ENCODE results near the gene CCDC30. TPM values are rescaled to one million over a fixed set of nuclear protein-coding genes. Genes with fewer than 3 reads are reported as not detected.
A peak's percentile ranks its signal among the peaks of the same experiment; 100 is the strongest.

CCDC30 gene
- total RNA-seq (10 to 100 TPM in 1 of 7 donors, 1 to 10 TPM in 6; 5.2 to 11.7 (median 7.2) TPM), polyA plus RNA-seq (1 to 10 TPM; 3.8 to 4.3 TPM)
- long read RNA-seq, donor 1, partial matches to known transcripts = 3 of 22 reads
- long read RNA-seq, donor 1, other reads (novel, unspliced or antisense) = 19 of 22 reads
- long read RNA-seq, donor 2 = 0 reads
- long read RNA-seq, donor 3, partial matches to known transcripts = 0 of 6 reads
- long read RNA-seq, donor 3, other reads (novel, unspliced or antisense) = 6 of 6 reads

DNA sequence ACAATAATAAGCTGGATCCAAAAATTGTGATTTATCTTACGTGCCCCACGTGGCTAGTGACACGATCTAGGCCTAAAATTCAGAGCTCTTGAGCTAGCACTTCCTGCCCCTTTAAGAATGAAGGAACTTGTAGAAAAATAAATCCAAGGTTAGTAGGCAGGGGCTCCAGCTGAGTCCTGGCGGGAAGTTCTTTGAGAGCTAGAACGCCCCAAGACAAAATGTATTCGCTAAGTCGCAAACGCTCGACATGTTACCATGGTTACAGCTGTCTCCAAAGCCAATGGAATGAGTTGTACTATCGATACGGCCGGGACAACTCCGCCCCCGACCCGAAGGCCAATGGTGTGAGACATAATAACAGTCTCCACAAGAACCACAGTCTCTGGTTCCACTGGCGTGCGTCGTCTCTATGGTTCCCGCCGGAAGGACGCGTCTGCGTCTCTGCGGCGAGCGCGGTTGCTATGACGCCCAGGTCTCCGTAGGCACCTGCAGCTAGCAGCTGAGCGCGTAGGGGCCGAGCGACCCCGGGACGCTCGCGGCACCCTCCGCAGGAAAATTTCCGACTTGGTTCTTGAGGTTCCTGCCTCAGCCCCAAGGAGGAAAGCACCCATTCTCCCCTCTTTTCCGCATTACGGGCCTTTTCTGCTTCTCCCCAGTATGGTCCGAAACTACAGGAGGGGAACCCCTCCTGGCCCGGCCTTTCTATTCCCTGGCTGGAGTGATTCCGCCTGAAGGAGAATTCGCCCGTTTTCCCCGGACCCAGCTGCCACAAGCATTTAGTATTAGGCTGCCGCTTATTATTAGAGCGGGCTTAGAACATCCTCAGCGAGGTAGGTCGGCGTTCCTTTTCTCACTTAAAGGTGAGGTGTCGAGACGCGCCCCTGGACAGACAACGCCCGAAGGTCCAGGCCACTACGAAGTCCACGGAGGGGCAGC is at the start of gene CCDC30:
Gene CCDC30 (plus strand): TSS at position 459 of the 936 bp plus-strand sequence. CDS start 17,266 bp downstream, outside the sequence.
- H3K27me3 ChIP-seq = no peaks in the 10 kb centered on the region
- peaks cover 5% of the 10 kb centered on the region for H3K4me1 ChIP-seq (ENCODE audit: insufficient read depth)
- H3K36me3 ChIP-seq = no peaks in the 10 kb centered on the region
- H3K27ac ChIP-seq = no peak within 1 kb of the TSS
- TF ChIP-seq, protein P1, sequence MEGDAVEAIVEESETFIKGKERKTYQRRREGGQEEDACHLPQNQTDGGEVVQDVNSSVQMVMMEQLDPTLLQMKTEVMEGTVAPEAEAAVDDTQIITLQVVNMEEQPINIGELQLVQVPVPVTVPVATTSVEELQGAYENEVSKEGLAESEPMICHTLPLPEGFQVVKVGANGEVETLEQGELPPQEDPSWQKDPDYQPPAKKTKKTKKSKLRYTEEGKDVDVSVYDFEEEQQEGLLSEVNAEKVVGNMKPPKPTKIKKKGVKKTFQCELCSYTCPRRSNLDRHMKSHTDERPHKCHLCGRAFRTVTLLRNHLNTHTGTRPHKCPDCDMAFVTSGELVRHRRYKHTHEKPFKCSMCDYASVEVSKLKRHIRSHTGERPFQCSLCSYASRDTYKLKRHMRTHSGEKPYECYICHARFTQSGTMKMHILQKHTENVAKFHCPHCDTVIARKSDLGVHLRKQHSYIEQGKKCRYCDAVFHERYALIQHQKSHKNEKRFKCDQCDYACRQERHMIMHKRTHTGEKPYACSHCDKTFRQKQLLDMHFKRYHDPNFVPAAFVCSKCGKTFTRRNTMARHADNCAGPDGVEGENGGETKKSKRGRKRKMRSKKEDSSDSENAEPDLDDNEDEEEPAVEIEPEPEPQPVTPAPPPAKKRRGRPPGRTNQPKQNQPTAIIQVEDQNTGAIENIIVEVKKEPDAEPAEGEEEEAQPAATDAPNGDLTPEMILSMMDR (IDR thresholded peaks at IDR 0.05) = no peak
- no peak for TF ChIP-seq POLR2A (IDR thresholded peaks at IDR 0.05)
- no peak for TF ChIP-seq EP300 (IDR thresholded peaks at IDR 0.05)
- WGBS, 3 donors = 0 to 1% (median 0%) methylated on average over 57 to 59 of the region's 59 CpGs
- H3K4me3 ChIP-seq = peak within 1 kb of the TSS; percentile 56
- no peaks in the 10 kb centered on the region for H3K9me3 ChIP-seq
- intact Hi-C loops (cut with DNase I) = no loop called here
- peak; percentile 92 to 96 (median 95) for DNase-seq

DNA sequence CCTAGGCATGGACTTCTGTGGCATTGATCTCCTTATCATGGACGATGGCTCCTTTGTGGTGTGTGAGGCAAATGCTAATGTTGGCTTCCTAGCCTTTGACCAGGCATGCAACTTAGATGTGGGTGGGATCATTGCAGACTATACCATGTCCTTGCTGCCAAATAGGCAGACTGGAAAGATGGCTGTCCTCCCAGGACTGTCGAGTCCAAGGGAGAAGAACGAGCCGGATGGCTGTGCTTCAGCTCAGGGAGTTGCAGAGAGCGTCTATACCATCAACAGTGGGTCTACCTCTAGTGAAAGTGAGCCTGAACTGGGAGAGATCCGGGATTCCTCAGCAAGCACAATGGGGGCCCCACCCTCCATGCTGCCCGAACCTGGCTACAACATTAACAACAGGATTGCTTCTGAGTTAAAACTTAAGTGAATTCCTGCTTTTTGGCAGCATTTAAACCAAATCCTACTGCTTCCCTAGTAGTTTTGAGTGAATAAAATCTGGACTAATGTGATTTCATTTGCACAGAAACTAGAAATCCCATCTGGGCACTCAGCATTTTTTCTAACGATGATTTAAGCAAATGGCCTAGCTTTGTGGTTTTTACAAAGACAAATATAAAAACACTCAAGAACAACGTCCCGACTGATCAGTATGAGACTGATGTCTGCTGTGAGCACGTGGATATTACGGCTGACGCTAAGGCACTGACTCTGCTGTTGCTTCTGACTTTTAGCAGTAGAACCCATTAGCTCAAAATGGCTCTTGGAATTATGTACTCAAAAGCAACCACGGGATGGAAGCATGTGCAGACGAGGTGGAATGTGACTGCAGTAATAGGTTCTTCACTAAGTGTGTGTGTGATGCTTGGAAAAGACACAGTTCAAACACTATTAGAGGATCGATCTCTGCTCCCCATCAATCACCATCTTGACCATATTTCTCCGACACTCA is 48.3 kb upstream of the CCDC30 start:
- Histone ChIP-seq H3K27me3 (no peaks in the 10 kb centered on the region), H3K9me3 (no peaks in the 10 kb centered on the region), H3K27ac (no peak overlapping the region), H3K4me1 (ENCODE audit: insufficient read depth) (no peaks in the 10 kb centered on the region), H3K36me3 (no peaks in the 10 kb centered on the region), H3K4me3 (no peak overlapping the region)
- intact Hi-C loops (cut with DNase I) = no loop called here
- TF ChIP-seq, protein P1 (IDR thresholded peaks at IDR 0.05) = no peak
- no peak for TF ChIP-seq EP300 (IDR thresholded peaks at IDR 0.05)
- no peak for TF ChIP-seq POLR2A (IDR thresholded peaks at IDR 0.05)
- 84 to 90% (median 85%) methylated on average over 17 of the region's 17 CpGs for whole genome bisulfite sequencing, 3 donors
- DNase-seq = no peak

DNA sequence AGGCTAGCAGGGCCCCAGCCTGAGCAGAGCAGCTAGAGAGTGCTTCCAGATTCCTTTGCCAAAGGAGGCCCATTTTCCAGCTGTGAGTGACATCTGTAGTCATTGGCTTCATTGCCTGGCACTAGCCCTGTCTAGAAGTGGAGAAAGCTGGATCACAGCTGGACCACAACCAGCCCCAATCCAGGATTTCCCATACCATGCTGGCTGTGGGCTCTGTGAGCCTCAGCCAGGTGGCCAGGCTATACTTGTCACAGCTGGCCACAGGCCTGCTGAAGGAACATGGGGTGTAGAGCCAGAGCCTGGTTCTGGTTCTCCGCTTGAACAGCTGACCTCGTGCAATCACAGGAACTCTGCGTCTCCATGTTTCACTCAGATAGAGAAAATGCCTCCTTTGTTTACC is 45.9 kb upstream of the CCDC30 start:
- WGBS, 3 donors = 46 to 85% (median 66%) methylated on average over 3 of the region's 3 CpGs

More for the DNA sequence above, 45.9 kb upstream of the CCDC30 start:
- no peaks in the 10 kb centered on the region for H3K36me3 ChIP-seq
- peaks cover 3% of the 10 kb centered on the region for H3K4me1 ChIP-seq (ENCODE audit: insufficient read depth)
- H3K27ac ChIP-seq = no peak overlapping the region
- no peak overlapping the region for H3K4me3 ChIP-seq
- no peaks in the 10 kb centered on the region for H3K27me3 ChIP-seq
- no peak for DNase-seq
- intact Hi-C loops (cut with DNase I) = no loop called here
- no peaks in the 10 kb centered on the region for H3K9me3 ChIP-seq
- no peak for TF ChIP-seq EP300 (IDR thresholded peaks at IDR 0.05)
- TF ChIP-seq POLR2A (IDR thresholded peaks at IDR 0.05) = no peak
- TF ChIP-seq, protein P1 (IDR thresholded peaks at IDR 0.05) = no peak
